GM21717 (cell line): Measurements from ENCODE around the gene MARK2.
A peak's percentile ranks its signal among the peaks of the same experiment; 100 is the strongest.
"Not testable (repeated sequence)": the region's sequence is repeated elsewhere in the genome, so short reads cannot be mapped to it uniquely, and the experiment has no call there.

Source experiments
- ATAC-seq: cut with Tn5 transposase; IDR thresholded peaks from one replicate; pipeline ENCODE4 v1.9.1; 2021; ENCODE audit warnings: mild to moderate bottlenecking, moderate library complexity; ENCODE audit not compliant: unreplicated experiment

MARK2 gene

GRCh38 chr11:63853476-63853875, 14.6 kb downstream of the MARK2 start:
- no peak for ATAC-seq

GRCh38 chr11:63854696-63855095, 15.8 kb downstream of the MARK2 start:
- no peak for ATAC-seq

GRCh38 chr11:63855975-63856374, 17.1 kb downstream of the MARK2 start:
- ATAC-seq, result no peak

- no peak for ATAC-seq
These were observed 20.0 kb downstream of the MARK2 start for GRCh38 chr11:63858628-63859550.

DNA sequence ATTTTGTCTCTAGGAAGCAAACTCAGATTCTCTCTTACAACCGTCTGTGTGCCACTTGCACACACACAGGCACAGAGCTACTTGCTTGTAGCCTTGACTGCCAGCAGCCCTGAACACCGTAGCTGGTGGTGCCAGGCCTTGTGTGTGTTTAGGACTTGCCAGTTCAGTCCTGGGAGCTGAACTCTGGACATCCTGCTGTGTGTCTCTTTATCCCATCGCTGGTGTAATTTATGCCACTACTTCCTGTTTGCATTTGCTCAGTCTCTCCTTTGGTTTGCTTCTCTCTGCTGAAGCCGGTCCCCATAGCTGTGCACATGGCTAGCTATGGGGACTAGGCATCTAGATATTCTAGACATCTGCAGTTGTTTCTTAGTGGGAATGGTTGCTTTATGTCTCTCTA, 24.0 kb downstream of the MARK2 start:
- no peak for ATAC-seq

- ATAC-seq, result not testable (repeated sequence)
These were observed 24.7 kb downstream of the MARK2 start for GRCh38 chr11:63863620-63864019.

- ATAC-seq, result peak; percentile 49
These were observed 27.3 kb downstream of the MARK2 start for GRCh38 chr11:63866211-63866610.

DNA sequence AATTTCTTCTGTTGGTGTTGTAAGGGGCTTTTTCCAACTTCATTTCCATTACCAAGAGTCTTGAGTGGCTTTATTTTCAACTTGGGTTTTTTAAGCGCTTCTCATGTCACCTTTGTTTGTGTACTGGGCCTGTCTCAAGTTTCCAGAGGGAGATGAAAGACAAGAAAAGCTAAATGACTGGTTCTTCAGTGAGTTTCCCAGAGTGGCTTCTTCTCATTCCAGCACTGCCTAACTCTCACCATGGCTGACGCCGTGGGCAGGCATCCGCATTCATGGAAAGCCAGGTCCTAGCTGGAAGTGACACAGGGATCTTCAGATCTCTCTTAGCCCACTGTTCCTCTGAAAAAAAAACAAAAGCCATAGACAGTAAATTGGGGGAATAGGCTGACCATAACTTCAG, 28.6 kb downstream of the MARK2 start:
- no peak for ATAC-seq

GRCh38 chr11:63868399-63869064, 29.6 kb downstream of the MARK2 start:
- ATAC-seq, result no peak

GRCh38 chr11:63869171-63869591, 30.3 kb downstream of the MARK2 start:
- ATAC-seq, result no peak

- no peak for ATAC-seq
These were observed 30.8 kb downstream of the MARK2 start for GRCh38 chr11:63869683-63870082.

GRCh38 chr11:63870351-63871140, 31.6 kb downstream of the MARK2 start:
- ATAC-seq, result no peak

DNA sequence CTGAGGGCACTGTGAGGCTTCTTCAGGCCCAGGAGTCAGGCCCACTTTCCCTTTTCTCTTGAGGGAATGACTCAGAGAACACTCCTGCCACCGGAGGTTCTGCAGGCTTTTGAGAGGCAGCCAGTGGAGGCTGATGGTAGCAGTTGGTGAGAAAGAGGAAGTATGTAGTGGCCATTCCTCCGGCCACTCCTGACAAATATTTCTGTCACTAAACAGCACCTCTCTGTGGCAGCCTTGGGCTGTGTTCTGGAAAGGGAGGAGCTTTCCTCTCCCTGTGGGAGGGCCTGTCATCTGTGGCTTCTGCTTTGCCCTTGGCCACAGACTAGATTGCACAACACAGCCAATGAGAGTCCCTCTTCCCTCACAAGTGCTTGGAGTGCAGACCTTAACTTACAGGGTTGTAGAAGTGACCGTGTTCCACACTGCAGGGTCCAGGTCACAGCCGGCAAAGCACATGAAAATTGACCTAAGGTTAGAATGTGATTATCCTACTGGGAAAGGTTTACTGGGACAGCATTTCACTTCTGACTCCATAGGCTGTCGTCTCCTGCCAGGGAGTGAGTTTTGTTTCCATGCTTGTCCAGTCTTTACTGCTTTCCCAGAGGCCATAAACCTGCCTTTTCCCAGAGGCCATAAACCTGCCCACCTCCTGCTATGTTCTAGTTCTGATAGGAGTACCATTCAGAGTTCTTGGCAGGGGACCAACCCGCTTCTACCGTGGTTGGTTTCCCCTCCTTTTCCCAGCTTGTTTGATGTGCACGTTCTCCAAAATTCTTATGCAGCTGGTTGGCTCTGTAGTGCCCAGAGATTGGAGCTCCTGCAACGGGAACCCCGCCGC, 33.3 kb downstream of the MARK2 start:
- ATAC-seq, result peak; percentile 72

DNA sequence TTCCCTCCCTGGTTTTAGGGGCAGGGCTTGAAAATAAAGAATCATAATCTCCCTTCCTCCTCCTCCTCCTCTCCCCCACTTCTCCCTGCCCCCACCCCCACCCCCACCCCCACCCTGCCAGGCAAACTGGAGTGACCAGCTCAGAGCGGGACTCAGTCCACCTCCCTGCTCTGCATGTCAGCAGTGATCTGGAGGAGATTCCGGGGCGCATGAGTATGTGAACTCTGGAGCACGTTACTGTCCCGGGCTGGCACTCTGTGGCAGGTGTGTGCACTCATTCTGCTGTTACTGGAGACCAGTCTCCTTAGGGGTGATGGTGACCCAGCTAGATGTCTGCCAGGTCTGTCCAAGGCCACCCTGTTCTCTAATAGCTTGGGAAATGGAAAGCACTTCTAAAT, 33.9 kb downstream of the MARK2 start:
- no peak for ATAC-seq

DNA sequence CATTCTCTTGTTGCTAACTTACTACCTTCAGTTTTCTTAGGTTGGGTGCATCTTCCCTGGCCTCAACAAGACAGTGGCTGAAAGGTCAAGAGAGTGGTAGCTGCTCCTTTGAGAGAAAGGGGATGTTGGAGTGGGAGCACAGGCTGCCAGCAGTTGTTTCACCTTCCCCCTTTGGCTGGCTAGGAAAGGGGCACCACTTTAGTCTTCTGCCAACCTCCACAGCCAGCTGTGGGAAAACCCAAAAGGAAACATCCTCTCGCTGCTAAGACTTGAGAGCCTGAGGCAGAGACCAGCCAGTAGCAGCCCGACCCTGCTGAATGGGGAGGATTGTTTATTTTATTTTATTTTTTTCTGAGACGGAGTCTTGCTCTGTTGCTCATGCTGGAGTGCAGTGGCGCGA, 34.4 kb downstream of the MARK2 start:
- no peak for ATAC-seq

GRCh38 chr11:63874511-63874910, 35.6 kb downstream of the MARK2 start:
- ATAC-seq, result no peak

GRCh38 chr11:63875506-63876065, 36.7 kb downstream of the MARK2 start:
- no peak for ATAC-seq

- no peak for ATAC-seq
These were observed 37.7 kb downstream of the MARK2 start for GRCh38 chr11:63876616-63877015.

- no peak for ATAC-seq
These were observed 38.8 kb downstream of the MARK2 start for GRCh38 chr11:63877658-63878241.
